NCI-H2227 (cell line): ENCODE data around the gene POF1B.

Experiments
- DNase-seq: peaks from one replicate; lab custom pipeline; 2025; ENCODE audit not compliant: unreplicated experiment; lab: John Stamatoyannopoulos, UW

POF1B gene

GRCh38 chrX:85243155-85243554 lies 136.3 kb downstream of the POF1B start:
- no peak for DNase-seq
